ENCODE measurements around the gene BCL2.

The BCL2 gene

GRCh38 chr18:63298400-63299365 is 20.9 kb downstream of the BCL2 start:
- TF ChIP-seq OSR1 (CRISPR knock-in tag; IDR thresholded peaks at IDR 0.05): no peak
- TF ChIP-seq TSHZ2 (CRISPR knock-in tag; IDR thresholded peaks at IDR 0.05): no peak
- peak; percentile 48; the same call in 1 of the 2 replicates for TF ChIP-seq ZFP3 (CRISPR knock-in tag; IDR thresholded peaks at IDR 0.05)
- peak; percentile 55 for TF ChIP-seq ISL1 (CRISPR knock-in tag; IDR thresholded peaks at IDR 0.05)
- ATAC-seq: no peak

- no peak for ATAC-seq
- TF ChIP-seq ISL1 (CRISPR knock-in tag; IDR thresholded peaks at IDR 0.05) (no peak), ESRRG (CRISPR knock-in tag; IDR thresholded peaks at IDR 0.05) (no peak), ZFP3 (CRISPR knock-in tag; IDR thresholded peaks at IDR 0.05) (no peak), ZFP30 (CRISPR knock-in tag; IDR thresholded peaks at IDR 0.05) (no peak), BACH2 (CRISPR knock-in tag; IDR thresholded peaks at IDR 0.05; ENCODE audit: borderline replicate concordance) (no peak), POU6F1 (CRISPR knock-in tag; IDR thresholded peaks at IDR 0.05; ENCODE audit: borderline replicate concordance, low read depth) (no peak), ZC3H10 (CRISPR knock-in tag; IDR thresholded peaks at IDR 0.05) (no peak), SNAI2 (CRISPR knock-in tag; IDR thresholded peaks at IDR 0.05) (no peak), ZNF70 (CRISPR knock-in tag; IDR thresholded peaks at IDR 0.05) (no peak), TCF4 (CRISPR knock-in tag; IDR thresholded peaks at IDR 0.05; ENCODE audit: borderline replicate concordance) (no peak), ZNF565 (CRISPR knock-in tag; conservative IDR thresholded peaks at IDR 0.05; ENCODE audit: low read depth) (no peak), CSRNP3 (CRISPR knock-in tag; IDR thresholded peaks at IDR 0.05) (no peak)
Observed at GRCh38 chr18:63297687-63298399, 21.7 kb downstream of the BCL2 start.

- no peak for ATAC-seq
- TF ChIP-seq ARNTL (CRISPR knock-in tag; IDR thresholded peaks at IDR 0.05; ENCODE audit: borderline replicate concordance, low read depth): no peak
- TF ChIP-seq PPARA (CRISPR knock-in tag; IDR thresholded peaks at IDR 0.05; ENCODE audit: borderline replicate concordance): no peak
- TF ChIP-seq POU6F1 (CRISPR knock-in tag; IDR thresholded peaks at IDR 0.05; ENCODE audit: borderline replicate concordance, low read depth): no peak
- no peak for TF ChIP-seq CSRNP3 (CRISPR knock-in tag; IDR thresholded peaks at IDR 0.05)
Observed at GRCh38 chr18:63293935-63294334, 25.6 kb downstream of the BCL2 start.

All from SK-N-SH treated with all-trans-retinoic acid at 6 μM for 48 hours (cell line).